Activated CD8-positive, alpha-beta memory T cell treated with anti-CD3 and anti-CD28 coated beads for 36 hours (primary cell): ENCODE measurements around the gene PPIL4. TPM values are rescaled to one million over a fixed set of nuclear protein-coding genes. Genes with fewer than 3 reads are reported as not detected.

Experiments used
- CTCF ChIA-PET: fragments of 350-600 bp; sonication (Branson Sonifier 250); formaldehyde crosslinking; loops from one replicate; lab custom pipeline; 2021; ENCODE audit warnings: antibody characterized with exemption; lab: Charles Lee
- POLR2A ChIA-PET: fragments of 350-600 bp; sonication (Branson Sonifier 250); formaldehyde crosslinking; loops from one replicate; lab custom pipeline; 2021; ENCODE audit warnings: antibody characterized with exemption; lab: Charles Lee
- total RNA-seq, 2 experiments: library from RNA; stranded (reverse); gene quantifications; one replicate each; pipeline ENCODE4 v1.2.3, GENCODE V29; 2021

Gene PPIL4
- total RNA-seq, 2 experiments from 2014 or later = 30.6 to 30.8 TPM

DNA sequence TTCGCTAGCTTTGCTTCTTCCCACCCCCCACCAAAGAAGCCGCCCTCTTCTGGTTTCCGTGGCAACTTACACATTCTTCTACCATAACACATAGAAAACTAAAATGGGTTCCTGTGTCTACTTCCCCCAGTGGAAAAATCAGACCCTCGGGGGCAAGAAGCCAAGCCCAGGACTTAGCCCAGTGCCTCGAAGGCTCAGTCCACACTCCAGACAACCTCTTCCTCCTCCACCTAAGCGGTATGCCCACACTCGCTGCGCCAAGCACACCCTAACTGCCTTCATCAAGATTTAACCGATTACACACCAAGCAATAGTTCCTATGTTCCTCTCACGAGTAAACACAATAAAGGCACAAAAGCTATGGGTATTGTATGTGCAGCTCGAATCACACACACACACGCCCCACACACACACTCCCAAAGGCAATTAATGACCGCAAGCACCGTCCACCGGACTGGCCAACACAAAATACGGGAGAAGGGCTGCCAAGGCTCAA is 537 bp downstream of the PPIL4 start:
- ChIA-PET CTCF (interaction anchor here (1.0 to 2.0 kb wide), 8 partner anchors 15 to 173 kb away, joined by 3 to 9 read pairs (median 4); partner anchors contain the start of genes GINM1 and LATS1), POLR2A (interaction anchor here (0.5 to 1.4 kb wide), 6 partner anchors 9 to 912 kb away, joined by 3 to 5 read pairs (median 3); partner anchors contain the start of genes GINM1, KATNA1 and LATS1)

GRCh38 chr6:149544646-149545257 is 1.1 kb downstream of the PPIL4 start:
- ChIA-PET CTCF (interaction anchor here (1.0 to 1.9 kb wide), 4 partner anchors 16 to 173 kb away, joined by 3 to 8 read pairs (median 5); partner anchors contain the start of gene LATS1), POLR2A (interaction anchor here (0.5 to 1.4 kb wide), 5 partner anchors 9 to 1054 kb away, joined by 3 to 6 read pairs (median 3); partner anchors contain the start of genes KATNA1 and LATS1)

- ChIA-PET CTCF (no interaction called here), POLR2A (interaction anchor here (0.7 kb wide), 1 partner anchor 17 kb away, joined by 3 read pairs; no protein-coding TSS in a partner anchor)
Measured at GRCh38 chr6:149541139-149541538, 4.7 kb downstream of the PPIL4 start.

- CTCF ChIA-PET = no interaction called here
- POLR2A ChIA-PET = no interaction called here
Measured at GRCh38 chr6:149534742-149535141, 11.1 kb downstream of the PPIL4 start.

- CTCF ChIA-PET = interaction anchor here (2.4 kb wide), 1 partner anchor 14 kb away, joined by 6 read pairs; no protein-coding TSS in a partner anchor
- POLR2A ChIA-PET = no interaction called here
Measured at GRCh38 chr6:149529650-149530049, 16.2 kb downstream of the PPIL4 start.

GRCh38 chr6:149515494-149515893 is 30.3 kb downstream of the PPIL4 start:
- ChIA-PET CTCF (interaction anchor here (0.6 to 2.1 kb wide), 8 partner anchors 13 to 220 kb away, joined by 3 to 6 read pairs (median 3); no protein-coding TSS in a partner anchor), POLR2A (interaction anchor here (0.6 kb wide), 1 partner anchor 8 kb away, joined by 6 read pairs; no protein-coding TSS in a partner anchor)

GRCh38 chr6:149513915-149514314 is 31.9 kb downstream of the PPIL4 start:
- ChIA-PET CTCF (interaction anchor here (0.7 to 1.4 kb wide), 4 partner anchors 10 to 82 kb away, joined by 3 to 4 read pairs (median 3); no protein-coding TSS in a partner anchor), POLR2A (no interaction called here)

DNA sequence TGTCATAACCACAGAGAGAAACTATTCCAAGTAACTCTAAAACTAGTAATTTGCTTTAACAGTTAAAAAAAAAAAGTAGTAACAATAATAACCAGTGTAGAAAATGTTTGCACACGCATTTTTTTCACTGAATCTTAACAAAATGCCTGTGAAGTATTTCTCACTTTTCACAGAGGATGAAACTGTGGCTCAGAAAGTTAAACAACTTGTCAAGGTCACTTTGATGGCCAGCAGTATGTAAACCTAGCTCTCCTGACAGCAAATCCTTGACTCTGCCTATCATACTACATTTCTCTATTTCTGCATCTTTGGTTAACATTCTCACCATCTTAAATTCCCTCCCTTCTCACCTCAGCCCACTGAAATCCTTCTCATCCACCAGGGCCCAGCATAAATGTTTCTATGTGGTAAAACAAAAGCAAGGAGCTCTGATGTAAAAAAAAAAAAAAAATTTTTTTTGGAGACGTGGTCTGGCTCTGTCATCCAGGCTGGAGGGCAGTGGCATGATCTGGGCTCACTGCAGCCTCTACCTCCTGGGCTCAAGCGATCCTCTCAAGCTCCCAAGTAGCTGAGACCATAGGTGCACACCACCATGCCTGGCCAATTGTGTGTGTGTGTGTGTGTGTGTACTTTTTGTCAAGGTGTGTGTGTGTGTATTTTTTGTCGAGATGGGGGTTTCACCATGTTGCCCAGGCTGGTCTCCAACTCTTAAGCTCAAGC is 34.9 kb downstream of the PPIL4 start:
- ChIA-PET CTCF (interaction anchor here (0.6 kb wide), 1 partner anchor 16 kb away, joined by 4 read pairs; no protein-coding TSS in a partner anchor), POLR2A (interaction anchor here (0.5 to 0.6 kb wide), 3 partner anchors 43 to 385 kb away, joined by 4 to 8 read pairs (median 4); no protein-coding TSS in a partner anchor)

DNA sequence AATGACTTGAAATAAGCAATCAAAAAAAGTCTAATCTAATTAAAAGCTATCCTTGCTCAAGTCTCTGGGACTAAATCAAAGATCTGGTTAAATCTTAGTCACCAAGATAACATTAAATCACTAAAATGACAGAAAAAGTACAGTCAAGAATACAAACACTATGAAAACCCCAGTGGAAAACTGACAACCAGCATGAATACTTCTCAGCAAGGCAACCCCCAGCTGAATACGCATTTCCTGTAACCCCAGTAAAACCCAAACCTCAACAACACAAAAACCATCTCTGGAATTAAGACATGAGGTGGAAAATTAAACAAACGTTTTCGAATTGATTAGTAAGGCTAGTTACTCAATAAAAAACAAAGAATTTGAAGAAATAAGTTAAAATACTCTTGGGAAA is 37.4 kb downstream of the PPIL4 start:
- POLR2A ChIA-PET = interaction anchor here (1.2 to 2.1 kb wide), 4 partner anchors 10 to 25 kb away, joined by 3 to 10 read pairs (median 7); partner anchors contain the start of gene ZC3H12D
- CTCF ChIA-PET = interaction anchor here (1.0 to 2.0 kb wide), 6 partner anchors 8 to 28 kb away, joined by 4 to 10 read pairs (median 4); partner anchors contain the start of gene ZC3H12D

GRCh38 chr6:149503872-149504271 is 42.0 kb downstream of the PPIL4 start:
- POLR2A ChIA-PET = no interaction called here

GRCh38 chr6:149503276-149503675 is 42.6 kb downstream of the PPIL4 start:
- ChIA-PET CTCF (interaction anchor here (0.7 to 1.4 kb wide), 2 partner anchors 8 to 71 kb away, joined by 3 to 4 read pairs; no protein-coding TSS in a partner anchor), POLR2A (no interaction called here)

More at GRCh38 chr6:149503872-149504271, 42.0 kb downstream of the PPIL4 start:
- CTCF ChIA-PET = interaction anchor here (1.4 kb wide), 1 partner anchor 9 kb away, joined by 3 read pairs; no protein-coding TSS in a partner anchor

DNA sequence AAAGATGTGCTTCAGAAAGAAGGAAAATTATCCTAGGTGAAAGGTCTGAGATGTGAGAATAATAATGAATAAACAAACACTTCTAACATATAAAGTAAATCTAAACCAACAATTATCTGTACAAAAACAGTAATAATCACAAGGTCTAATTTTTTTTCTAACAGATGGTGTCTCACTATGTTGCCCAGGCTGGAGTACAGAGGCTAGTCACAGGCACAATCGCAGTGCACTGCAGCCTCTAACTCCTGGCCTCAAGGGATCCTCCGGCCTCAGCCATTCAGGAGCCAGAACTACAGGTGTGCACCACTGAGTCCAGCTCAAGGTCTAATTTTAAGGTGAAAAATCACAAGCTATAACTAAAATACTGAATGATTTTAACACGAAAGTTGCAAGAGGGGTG is 44.1 kb downstream of the PPIL4 start:
- ChIA-PET CTCF (interaction anchor here (0.6 kb wide), 1 partner anchor 64 kb away, joined by 3 read pairs; no protein-coding TSS in a partner anchor), POLR2A (no interaction called here)

DNA sequence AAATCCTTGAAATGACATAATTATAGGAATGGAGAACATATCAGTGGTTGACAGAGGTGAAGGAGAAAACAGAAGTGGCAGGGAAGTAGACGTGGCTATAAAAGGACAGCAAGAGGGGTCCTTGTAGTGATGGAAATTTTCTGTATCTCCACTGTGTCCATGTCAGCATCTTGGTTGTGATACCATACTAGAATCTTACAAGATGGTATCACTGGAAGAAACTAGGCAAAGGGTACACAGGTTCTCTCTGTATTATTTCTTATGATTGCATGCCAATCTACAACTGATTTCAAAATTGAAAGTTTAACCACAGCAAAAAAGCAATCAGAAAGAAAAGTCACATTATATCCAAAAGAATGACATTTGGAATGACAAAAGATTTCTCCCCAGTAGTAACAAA is 44.6 kb downstream of the PPIL4 start:
- ChIA-PET POLR2A (interaction anchor here (0.7 kb wide), 2 partner anchors 237 to 741 kb away, joined by 3 to 4 read pairs; no protein-coding TSS in a partner anchor), CTCF (interaction anchor here (0.9 kb wide), 1 partner anchor 35 kb away, joined by 5 read pairs; no protein-coding TSS in a partner anchor)

DNA sequence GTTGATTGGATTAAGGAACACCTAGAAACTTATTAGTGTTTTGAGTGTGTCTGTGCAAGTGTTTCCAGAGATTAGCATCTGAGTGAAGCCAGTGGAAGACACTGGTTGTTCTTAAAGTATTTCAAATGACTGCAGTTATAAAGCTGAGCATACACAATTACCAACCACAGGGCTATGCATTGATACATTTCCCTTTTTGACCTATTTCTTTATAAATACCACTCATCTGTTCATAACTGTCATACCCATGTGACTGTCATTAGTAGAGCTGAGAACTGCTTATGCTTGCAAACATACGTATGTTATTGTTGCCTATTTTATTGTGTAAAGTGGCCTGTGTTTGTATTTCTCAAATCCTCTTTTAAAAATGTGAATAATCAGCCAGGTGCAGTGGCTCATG is 45.7 kb downstream of the PPIL4 start:
- POLR2A ChIA-PET = no interaction called here

GRCh38 chr6:149499066-149499465 is 46.8 kb downstream of the PPIL4 start:
- CTCF ChIA-PET = interaction anchor here (0.9 to 2.5 kb wide), 3 partner anchors 9 to 14 kb away, joined by 4 to 7 read pairs (median 5); partner anchors contain the start of gene ZC3H12D
- POLR2A ChIA-PET = interaction anchor here (1.6 kb wide), 1 partner anchor 9 kb away, joined by 6 read pairs; no protein-coding TSS in a partner anchor

More for the DNA sequence above, 45.7 kb downstream of the PPIL4 start:
- CTCF ChIA-PET = interaction anchor here (0.7 to 2.5 kb wide), 3 partner anchors 9 to 36 kb away, joined by 4 to 7 read pairs (median 5); partner anchors contain the start of gene ZC3H12D

DNA sequence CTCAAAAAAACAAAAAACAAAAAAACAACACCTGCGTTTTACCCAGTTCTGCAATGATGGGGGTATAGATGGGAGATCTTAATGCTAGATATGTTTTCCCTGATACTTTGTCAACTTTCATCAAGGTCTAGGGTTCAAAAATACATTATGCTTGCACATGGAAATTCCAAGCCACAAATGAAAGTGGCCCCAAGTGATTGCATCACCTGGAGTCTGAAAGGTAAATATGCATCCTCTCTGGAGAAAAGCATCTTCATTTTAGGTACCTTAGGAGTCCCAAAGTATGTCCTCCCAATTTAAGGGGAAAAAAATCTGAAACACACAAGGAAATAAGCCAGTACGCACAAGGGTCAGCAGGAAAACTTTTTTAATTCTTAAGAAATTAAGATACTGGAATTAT is 48.5 kb downstream of the PPIL4 start:
- ChIA-PET CTCF (interaction anchor here (1.0 to 4.6 kb wide), 2 partner anchors 12 to 413 kb away, joined by 3 to 31 read pairs; partner anchors contain the start of gene ZC3H12D), POLR2A (no interaction called here)

GRCh38 chr6:149496597-149496996 is 49.2 kb downstream of the PPIL4 start:
- CTCF ChIA-PET = interaction anchor here (0.7 to 4.6 kb wide), 5 partner anchors 9 to 412 kb away, joined by 3 to 31 read pairs (median 3); partner anchors contain the start of gene ZC3H12D
- POLR2A ChIA-PET = interaction anchor here (2.3 kb wide), 1 partner anchor 12 kb away, joined by 50 read pairs; the partner anchor contains the start of gene ZC3H12D
